Measurements from ENCODE around the gene PNCK. TPM values are rescaled to one million over a fixed set of nuclear protein-coding genes. Genes with fewer than 3 reads are reported as not detected.

The PNCK gene
- polyA plus RNA-seq, 2 of the 4 experiments (the other 2 are of a cell fraction), result 0.17 to 0.25 TPM

- ChIA-PET POLR2A (no interaction called here), CTCF (interaction anchor here (0.7 to 3.2 kb wide), 13 partner anchors 10 to 87 kb away, joined by 3 to 33 read pairs (median 4); partner anchors contain the start of gene DUSP9)
- no peak for TF ChIP-seq SMC3 (IDR thresholded peaks at IDR 0.05)
- TF ChIP-seq CHD4 (IDR thresholded peaks at IDR 0.05; ENCODE audit: borderline replicate concordance), result no peak
- no peak for TF ChIP-seq ZFP36 (IDR thresholded peaks at IDR 0.05; ENCODE audit: borderline replicate concordance, partially characterized antibody)
- no peak for TF ChIP-seq FOSL2 (IDR thresholded peaks at IDR 0.05)
- no peak for TF ChIP-seq FOSL2 (CRISPR knock-in tag; IDR thresholded peaks at IDR 0.05)
- no peak for TF ChIP-seq ZSCAN20 (CRISPR knock-in tag; IDR thresholded peaks at IDR 0.05)
- TF ChIP-seq EHMT2 (IDR thresholded peaks at IDR 0.05; ENCODE audit: low read depth), result no peak
- TF ChIP-seq ESRRA (IDR thresholded peaks at IDR 0.05; ENCODE audit: borderline replicate concordance, low read length), result no peak
- TF ChIP-seq ZC3H11A (IDR thresholded peaks at IDR 0.05), result no peak
- no peak for TF ChIP-seq EHF (CRISPR knock-in tag; IDR thresholded peaks at IDR 0.05)
- TF ChIP-seq FOSB (CRISPR knock-in tag; IDR thresholded peaks at IDR 0.05), result no peak
- TF ChIP-seq HOXB13 (CRISPR knock-in tag; IDR thresholded peaks at IDR 0.05; ENCODE audit: low read depth), result no peak
- TF ChIP-seq HOXB5 (CRISPR knock-in tag; IDR thresholded peaks at IDR 0.05), result no peak
- TF ChIP-seq TP53 (CRISPR knock-in tag; IDR thresholded peaks at IDR 0.05), result no peak
- TF ChIP-seq ELK1 (IDR thresholded peaks at IDR 0.05; ENCODE audit: low read depth, low read length), result no peak
- no peak for TF ChIP-seq HOXA7 (CRISPR knock-in tag; IDR thresholded peaks at IDR 0.05)
- no peak for TF ChIP-seq NPAS2 (CRISPR knock-in tag; IDR thresholded peaks at IDR 0.05; ENCODE audit: borderline replicate concordance)
- TF ChIP-seq HEYL (CRISPR knock-in tag; IDR thresholded peaks at IDR 0.05), result no peak
- no peak for TF ChIP-seq PHF8 (IDR thresholded peaks at IDR 0.05; ENCODE audit: borderline replicate concordance, low read depth)
- H3K9me3 ChIP-seq, result no peaks in the 10 kb centered on the region
- no peaks in the 10 kb centered on the region for H3K4me1 ChIP-seq
- H3K27ac ChIP-seq, result no peak overlapping the region
- H3K4me3 ChIP-seq, result no peak overlapping the region
- H3K4me2 ChIP-seq, result no peak overlapping the region
- DNase-seq (ENCODE audit: low read depth in 1 of 2, low spot score in 1 of 2) (no peak), FAIRE-seq (no peak), ATAC-seq (no peak)
- 82% methylated on average over 6 of the region's 6 CpGs for WGBS (ENCODE audit: missing lambda C conversion rate)
Observed at GRCh38 chrX:153635388-153635787, 38.2 kb downstream of the PNCK start.

- WGBS (ENCODE audit: missing lambda C conversion rate), result 72% methylated on average over 15 of the region's 15 CpGs
- TF ChIP-seq CEBPB (IDR thresholded peaks at IDR 0.05) (no peak), CHD4 (IDR thresholded peaks at IDR 0.05; ENCODE audit: borderline replicate concordance) (no peak), KDM5A (IDR thresholded peaks at IDR 0.05) (no peak), BHLHE40 (IDR thresholded peaks at IDR 0.05; ENCODE audit: low read depth, low read length) (no peak), EP300 (IDR thresholded peaks at IDR 0.05) (no peak), MAZ (IDR thresholded peaks at IDR 0.05; ENCODE audit: borderline replicate concordance, low read depth, low read length) (no peak), ZFP36 (IDR thresholded peaks at IDR 0.05; ENCODE audit: borderline replicate concordance, partially characterized antibody) (no peak), ZNF302 (CRISPR knock-in tag; IDR thresholded peaks at IDR 0.05) (no peak), EHF (CRISPR knock-in tag; IDR thresholded peaks at IDR 0.05) (no peak), HOXA7 (CRISPR knock-in tag; IDR thresholded peaks at IDR 0.05) (no peak), USF2 (IDR thresholded peaks at IDR 0.05) (no peak), HEYL (CRISPR knock-in tag; IDR thresholded peaks at IDR 0.05) (no peak), NPAS2 (CRISPR knock-in tag; IDR thresholded peaks at IDR 0.05; ENCODE audit: borderline replicate concordance) (no peak)
- Histone ChIP-seq H3K4me1 (no peaks in the 10 kb centered on the region), H3K9me3 (no peaks in the 10 kb centered on the region), H3K4me2 (no peak overlapping the region), H3K27ac (no peak overlapping the region), H3K4me3 (no peak overlapping the region)
- ATAC-seq, result no peak
- CTCF ChIA-PET, result interaction anchor here (0.7 to 3.2 kb wide), 5 partner anchors 9 to 33 kb away, joined by 3 to 33 read pairs (median 13); partner anchors contain the start of gene DUSP9
- FAIRE-seq, result no peak
- DNase-seq (ENCODE audit: low read depth in 1 of 2, low spot score in 1 of 2), result no peak
- POLR2A ChIA-PET, result no interaction called here
Observed at GRCh38 chrX:153634832-153635231, 38.8 kb downstream of the PNCK start.

Measured in A549 (cell line).